CD14-positive monocyte (primary cell): ENCODE measurements around the gene DNMT3A. TPM values are rescaled to one million over a fixed set of nuclear protein-coding genes. Genes with fewer than 3 reads are reported as not detected.

Experiments used
- DNase-seq, 3 donors: peaks; one replicate each; pipeline ENCODE4 v3.0.0-alpha.2; 2011 to 2022
- H2AFZ ChIP-seq: 2 replicates; pipeline ENCODE4 v1.6.0; 2012; ENCODE audit warnings: mild to moderate bottlenecking, low read depth, low read length, inconsistent platforms; ENCODE audit not compliant: insufficient read depth, poor library complexity, severe bottlenecking
- H3K27ac ChIP-seq, 2 donors: 1 replicate in 1 of 2; 2 replicates in 1 of 2; pipeline ENCODE4 v1.5.1; 2012 to 2013; ENCODE audit warnings: low read length in 2 of 2, control low read depth in 1 of 2, inconsistent platforms in 1 of 2, low read depth in 1 of 2, mild to moderate bottlenecking in 1 of 2
- H3K27me3 ChIP-seq, 2 donors: one replicate each; pipeline versions ENCODE4 v1.6.0 to v1.6.1; 2011 to 2013; ENCODE audit warnings: low read length in 2 of 2; ENCODE audit not compliant: control insufficient read depth in 2 of 2, insufficient read depth in 2 of 2
- H3K36me3 ChIP-seq, 2 donors: replicated peaks in 1 of 2; 1 replicate in 1 of 2; 2 replicates in 1 of 2; pipeline versions ENCODE4 v1.5.1 to v1.6.1; 2012 to 2013; ENCODE audit warnings: low read length in 2 of 2, control low read depth in 1 of 2, inconsistent platforms in 1 of 2, mild to moderate bottlenecking in 1 of 2; ENCODE audit not compliant: insufficient read depth in 2 of 2, control insufficient read depth in 1 of 2
- H3K4me1 ChIP-seq, 2 donors: 1 replicate in 1 of 2; 2 replicates in 1 of 2; pipeline versions ENCODE4 v1.5.1 to v1.6.1; 2012 to 2013; ENCODE audit warnings: low read length in 2 of 2, control low read depth in 1 of 2, inconsistent platforms in 1 of 2, mild to moderate bottlenecking in 1 of 2, moderate library complexity in 1 of 2; ENCODE audit not compliant: insufficient read depth in 2 of 2, control insufficient read depth in 1 of 2
- H3K4me2 ChIP-seq: replicated peaks from 2 replicates; pipeline ENCODE3; 2012; ENCODE audit warnings: low read length, moderate library complexity, mild to moderate bottlenecking; ENCODE audit not compliant: poor library complexity, severe bottlenecking; ENCODE audit errors: extremely low read depth
- H3K4me3 ChIP-seq, 3 experiments: fragments of 200-600 bp in 1 of 3; sonication (generic) in 1 of 3; replicated peaks in 1 of 3; 1 replicate in 2 of 3; 2 replicates in 1 of 3; pipeline ENCODE4 v1.5.1; 2011 to 2013; ENCODE audit warnings: low read length in 3 of 3, mild to moderate bottlenecking in 3 of 3, control low read depth in 2 of 3, low read depth in 2 of 3, inconsistent platforms in 1 of 3, moderate library complexity in 1 of 3
- H3K79me2 ChIP-seq: 2 replicates; pipeline ENCODE4 v1.6.0; 2012; ENCODE audit warnings: mild to moderate bottlenecking, control low read depth, inconsistent platforms, low read length, moderate library complexity; ENCODE audit not compliant: insufficient read depth
- H3K9ac ChIP-seq: 2 replicates; pipeline ENCODE4 v1.6.0; 2017; ENCODE audit warnings: low read length, mild to moderate bottlenecking; ENCODE audit not compliant: insufficient read depth, poor library complexity, severe bottlenecking
- H3K9me3 ChIP-seq, 2 donors: replicated peaks in 1 of 2; 1 replicate in 1 of 2; 2 replicates in 1 of 2; pipeline versions ENCODE4 v1.5.1 to v1.6.1; 2012 to 2013; ENCODE audit warnings: low read length in 2 of 2, control low read depth in 1 of 2; ENCODE audit not compliant: control insufficient read depth in 1 of 2, insufficient read depth in 1 of 2
- H4K20me1 ChIP-seq: 2 replicates; pipeline ENCODE4 v1.6.0; 2012; ENCODE audit warnings: mild to moderate bottlenecking, low read length, control low read depth, moderate library complexity; ENCODE audit not compliant: insufficient read depth
- H3K27ac Mint-ChIP-seq, 7 donors: one replicate each; pipeline ENCODE4 v1.8.0; 2020; ENCODE audit warnings: mild to moderate bottlenecking in 7 of 7, mixed read lengths in 7 of 7, moderate library complexity in 6 of 7, inconsistent platforms in 2 of 7
- H3K27me3 Mint-ChIP-seq, 3 donors: one replicate each; pipeline ENCODE4 v1.8.0; 2021 to 2022; ENCODE audit warnings: low read depth in 3 of 3, mild to moderate bottlenecking in 3 of 3, mixed read lengths in 3 of 3, moderate library complexity in 3 of 3, inconsistent platforms in 1 of 3
- H3K36me3 Mint-ChIP-seq, 2 donors: one replicate each; pipeline ENCODE4 v1.8.0; 2020; ENCODE audit warnings: mixed read lengths in 2 of 2, inconsistent platforms in 1 of 2, mild to moderate bottlenecking in 1 of 2
- H3K4me1 Mint-ChIP-seq: one replicate; pipeline ENCODE4 v1.8.0; 2020; ENCODE audit warnings: mild to moderate bottlenecking, mixed read lengths
- H3K4me3 Mint-ChIP-seq, 2 donors: one replicate each; pipeline ENCODE4 v1.8.0; 2020; ENCODE audit warnings: mild to moderate bottlenecking in 2 of 2, mixed read lengths in 2 of 2, moderate library complexity in 1 of 2
- H3K9me3 Mint-ChIP-seq, 7 donors: one replicate each; pipeline ENCODE4 v1.8.0; 2020 to 2022; ENCODE audit warnings: mixed read lengths in 7 of 7, mild to moderate bottlenecking in 6 of 7, moderate library complexity in 6 of 7, inconsistent platforms in 2 of 7
- WGBS: methylation state at CpG from one replicate; pipeline ENCODE4 v1.1.5; 2013; ENCODE audit warnings: missing lambda C conversion rate; ENCODE audit not compliant: insufficient coverage; 5-methylcytosine and 5-hydroxymethylcytosine counted together
- intact Hi-C, 2 donors: fragments of 100-400 bp; cut with micrococcal nuclease; formaldehyde crosslinking; loops; one replicate each; pipeline versions ENCODE4 v1.15.0 to v1.15.1; 2023
- polyA plus RNA-seq, 3 donors: library from polyadenylated mRNA; depleted of rRNA in 1 of 3; unstranded in 2 of 3; stranded (reverse) in 1 of 3; fragments of 300-500 nt in 2 of 3; fragments of >200 nt in 1 of 3; fragmentation: Illumina TruSeq in 2 of 3; gene quantifications; 1 replicate in 2 of 3; 2 replicates in 1 of 3; pipeline ENCODE4 v1.2.3, GENCODE V29; 2012 to 2021
- TF ChIP-seq, protein P1 (sequence below): fragments of 200-600 bp; IDR thresholded peaks from one replicate; pipeline ENCODE4 v1.8.0; 2022; ENCODE audit warnings: antibody characterized with exemption, mild to moderate bottlenecking

DNMT3A gene
- polyA plus RNA-seq, 3 donors: 1.7 to 7.9 (median 2.7) TPM

DNA sequence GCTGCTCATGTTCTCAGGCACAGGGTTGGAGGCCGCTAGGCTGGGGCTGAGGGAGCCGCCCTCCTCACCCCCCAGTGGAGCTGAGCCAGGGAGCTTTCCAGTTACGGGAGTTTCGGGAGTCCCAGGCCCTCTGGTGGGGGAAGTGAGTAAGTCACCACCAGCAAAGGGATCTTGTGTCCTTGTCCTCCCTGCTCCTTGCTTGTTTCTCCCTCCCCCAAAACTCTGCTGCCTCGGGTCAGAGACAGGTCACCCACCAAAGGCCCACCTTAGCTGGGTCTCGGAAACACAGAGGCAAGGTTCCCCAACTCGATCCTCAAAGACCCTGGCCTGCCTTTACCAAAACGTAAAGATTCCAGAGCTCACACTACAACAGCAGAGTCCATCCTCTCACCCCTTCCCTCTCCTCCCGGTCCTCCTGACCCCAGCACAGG is 112.9 kb downstream of the DNMT3A start:
- Histone ChIP-seq H4K20me1 (no peaks in the 10 kb centered on the region), H3K9ac (no peak overlapping the region), H3K4me3 (no peak overlapping the region), H3K27me3 (no peaks in the 10 kb centered on the region), H3K27ac (no peak overlapping the region), H3K79me2 (no peaks in the 10 kb centered on the region), H2AFZ (no peak overlapping the region), H3K4me1 (no peaks in the 10 kb centered on the region), H3K9me3 (no peaks in the 10 kb centered on the region), H3K36me3 (peaks cover 18 to 27% of the 10 kb centered on the region in 2 donors), H3K4me2 (no peak overlapping the region)
- intact Hi-C loops: no loop called here
- WGBS: 45% methylated on average over 6 of the region's 9 CpGs
- Mint-ChIP-seq H3K27me3 (peaks cover 0 to 4% (median 0%) of the 10 kb centered on the region in 3 donors), H3K4me1 (peaks cover 13% of the 10 kb centered on the region), H3K36me3 (peaks cover 16 to 19% of the 10 kb centered on the region in 2 donors), H3K27ac (peak overlapping the region in 1 of 7 donors; percentile 28), H3K9me3 (no peaks in the 10 kb centered on the region), H3K4me3 (no peak overlapping the region)
- TF ChIP-seq, protein P1, sequence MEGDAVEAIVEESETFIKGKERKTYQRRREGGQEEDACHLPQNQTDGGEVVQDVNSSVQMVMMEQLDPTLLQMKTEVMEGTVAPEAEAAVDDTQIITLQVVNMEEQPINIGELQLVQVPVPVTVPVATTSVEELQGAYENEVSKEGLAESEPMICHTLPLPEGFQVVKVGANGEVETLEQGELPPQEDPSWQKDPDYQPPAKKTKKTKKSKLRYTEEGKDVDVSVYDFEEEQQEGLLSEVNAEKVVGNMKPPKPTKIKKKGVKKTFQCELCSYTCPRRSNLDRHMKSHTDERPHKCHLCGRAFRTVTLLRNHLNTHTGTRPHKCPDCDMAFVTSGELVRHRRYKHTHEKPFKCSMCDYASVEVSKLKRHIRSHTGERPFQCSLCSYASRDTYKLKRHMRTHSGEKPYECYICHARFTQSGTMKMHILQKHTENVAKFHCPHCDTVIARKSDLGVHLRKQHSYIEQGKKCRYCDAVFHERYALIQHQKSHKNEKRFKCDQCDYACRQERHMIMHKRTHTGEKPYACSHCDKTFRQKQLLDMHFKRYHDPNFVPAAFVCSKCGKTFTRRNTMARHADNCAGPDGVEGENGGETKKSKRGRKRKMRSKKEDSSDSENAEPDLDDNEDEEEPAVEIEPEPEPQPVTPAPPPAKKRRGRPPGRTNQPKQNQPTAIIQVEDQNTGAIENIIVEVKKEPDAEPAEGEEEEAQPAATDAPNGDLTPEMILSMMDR: peak; percentile 79
- peak; percentile 27 to 68 (median 32) for DNase-seq

DNA sequence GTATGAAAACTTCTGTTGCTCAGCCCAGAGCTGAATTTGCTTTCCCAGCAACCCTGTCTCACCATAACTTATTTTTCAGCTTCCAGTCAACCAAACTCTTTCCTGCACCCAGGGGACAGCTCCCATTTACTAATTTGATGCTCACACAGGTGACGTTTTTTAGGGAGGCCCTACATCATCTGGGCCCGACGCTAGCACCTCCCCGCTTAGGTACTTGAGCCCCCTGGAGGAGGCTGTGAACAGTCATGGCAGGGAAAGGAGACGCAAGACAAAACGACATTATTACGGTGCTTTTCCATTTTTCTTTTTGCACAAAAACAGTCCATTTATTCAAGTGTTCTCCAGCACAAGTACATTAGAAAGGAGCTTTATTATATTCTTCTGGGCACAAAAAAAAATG is 114.1 kb downstream of the DNMT3A start:
- no peak overlapping the region for H3K4me3 Mint-ChIP-seq
- Histone ChIP-seq H3K79me2 (no peaks in the 10 kb centered on the region), H3K9ac (no peak overlapping the region), H3K4me3 (no peak overlapping the region), H3K27ac (no peak overlapping the region), H3K4me1 (no peaks in the 10 kb centered on the region), H3K4me2 (no peak overlapping the region), H3K27me3 (no peaks in the 10 kb centered on the region), H4K20me1 (no peaks in the 10 kb centered on the region), H3K9me3 (no peaks in the 10 kb centered on the region), H3K36me3 (peaks cover 6 to 14% of the 10 kb centered on the region in 2 donors), H2AFZ (no peak overlapping the region)
- intact Hi-C loops: no loop called here
- WGBS: 100% methylated on average over 1 of the region's 7 CpGs
- TF ChIP-seq, protein P1: no peak
- H3K9me3 Mint-ChIP-seq: no peaks in the 10 kb centered on the region
- peaks cover 13% of the 10 kb centered on the region for H3K4me1 Mint-ChIP-seq
- H3K27ac Mint-ChIP-seq: no peak overlapping the region
- peaks cover 0 to 4% (median 0%) of the 10 kb centered on the region in 3 donors for H3K27me3 Mint-ChIP-seq
- no peak for DNase-seq
- H3K36me3 Mint-ChIP-seq: peaks cover 3 to 9% of the 10 kb centered on the region in 2 donors
